Mucosa of descending colon (tissue), 3 donors: Measurements from ENCODE around the gene MAG. TPM values are rescaled to one million over a fixed set of nuclear protein-coding genes. Genes with fewer than 3 reads are reported as not detected.

Source experiments
- ATAC-seq: fragments of 200-7000 bp; cut with Tn5 transposase; one replicate; pipeline ENCODE4 v1.9.1; 2020; ENCODE audit warnings: mild to moderate bottlenecking, moderate library complexity
- DNase-seq, 3 donors: peaks; one replicate each; pipeline ENCODE4 v3.0.0-alpha.2; 2020
- H3K36me3 ChIP-seq: fragments of 200-600 bp; one replicate; pipeline ENCODE4 v1.8.0; 2021; ENCODE audit warnings: low read depth, mild to moderate bottlenecking
- H3K4me1 ChIP-seq: fragments of 200-600 bp; one replicate; pipeline ENCODE4 v1.8.0; 2021; ENCODE audit warnings: low read depth, mild to moderate bottlenecking
- H3K4me3 ChIP-seq: fragments of 200-600 bp; one replicate; pipeline ENCODE4 v1.8.0; 2021; ENCODE audit warnings: mild to moderate bottlenecking
- H3K9me3 ChIP-seq: fragments of 200-600 bp; one replicate; pipeline ENCODE4 v1.8.0; 2021; ENCODE audit warnings: mild to moderate bottlenecking
- CTCF ChIP-seq: fragments of 200-600 bp; IDR thresholded peaks from one replicate; pipeline ENCODE4 v1.8.0; 2022; ENCODE audit warnings: antibody characterized with exemption, mild to moderate bottlenecking
- intact Hi-C, 2 donors: fragments of 100-400 bp; cut with DNase I in 1 of 2; cut with micrococcal nuclease in 1 of 2; formaldehyde crosslinking; loops; one replicate each; pipeline versions ENCODE4 v1.11.0 to v1.11.1; 2022; cut with DNase I, micrococcal nuclease
- total RNA-seq, 3 donors: library from RNA; stranded (reverse); fragmentation: NEBNext Ultra II Directional in 2 of 3; extraction: Animal tissue kit (Norgen Biotek cat#: 25700) in 2 of 3; gene quantifications; one replicate each; pipeline versions ENCODE4 v1.2.1 to v1.2.4, GENCODE V29; 2021 to 2023
- donor health status: DM: no; HTN: no; CAD: no; lungs with moderate emphysema.
- donor health status: DM: no; HTN: no; CAD: no.
- donor health status: DM: no; HTN: yes; CAD: no.

Gene MAG
- total RNA-seq, 3 donors from 2014 or later: 0.80 TPM; not detected in 2

- ATAC-seq: peak; percentile 66
- intact Hi-C loops: no loop called here
- Histone ChIP-seq H3K36me3 (no peaks in the 10 kb centered on the region), H3K4me3 (no peak overlapping the region), H3K9me3 (no peaks in the 10 kb centered on the region), H3K4me1 (no peaks in the 10 kb centered on the region)
- no peak for TF ChIP-seq CTCF
- no peak for DNase-seq
Observed at GRCh38 chr19:35299523-35300338, 7.8 kb downstream of the MAG start.

GRCh38 chr19:35300339-35300649 lies 8.3 kb downstream of the MAG start:
- no peak for DNase-seq
- ATAC-seq: no peak
- Histone ChIP-seq H3K36me3 (no peaks in the 10 kb centered on the region), H3K4me1 (no peaks in the 10 kb centered on the region), H3K4me3 (no peak overlapping the region), H3K9me3 (no peaks in the 10 kb centered on the region)
- intact Hi-C loops: no loop called here
- TF ChIP-seq CTCF: no peak

GRCh38 chr19:35301961-35302360 lies 10.0 kb downstream of the MAG start:
- intact Hi-C loops: no loop called here
- DNase-seq (no peak), ATAC-seq (no peak)
- no peaks in the 10 kb centered on the region for H3K36me3 ChIP-seq
- H3K4me1 ChIP-seq: no peaks in the 10 kb centered on the region
- no peaks in the 10 kb centered on the region for H3K9me3 ChIP-seq
- TF ChIP-seq CTCF: no peak
- H3K4me3 ChIP-seq: no peak overlapping the region

GRCh38 chr19:35302446-35302845 lies 10.5 kb downstream of the MAG start:
- intact Hi-C loops: no loop called here

GRCh38 chr19:35303357-35303915 lies 11.5 kb downstream of the MAG start:
- intact Hi-C loops: no loop called here
- no peak for ATAC-seq

More at GRCh38 chr19:35302446-35302845, 10.5 kb downstream of the MAG start:
- DNase-seq (no peak), ATAC-seq (no peak)
- TF ChIP-seq CTCF: no peak
- no peak overlapping the region for H3K4me3 ChIP-seq
- H3K36me3 ChIP-seq: no peaks in the 10 kb centered on the region
- no peaks in the 10 kb centered on the region for H3K4me1 ChIP-seq
- H3K9me3 ChIP-seq: no peaks in the 10 kb centered on the region

More at GRCh38 chr19:35303357-35303915, 11.5 kb downstream of the MAG start:
- H3K36me3 ChIP-seq: no peaks in the 10 kb centered on the region
- H3K4me3 ChIP-seq: no peak overlapping the region
- no peak for DNase-seq
- TF ChIP-seq CTCF: no peak
- H3K9me3 ChIP-seq: no peaks in the 10 kb centered on the region
- H3K4me1 ChIP-seq: no peaks in the 10 kb centered on the region
